PC-3 (cell line): ENCODE data around the gene MESP2.

Experiments used
- CTCF ChIP-seq: fragments of 300-600 bp; sonication (generic); conservative IDR thresholded peaks from 2 replicates; pipeline ENCODE4 v1.5.1; 2017; ENCODE audit warnings: antibody characterized with exemption, low read depth, mild to moderate bottlenecking, low read length
- EZH2phosphoT487 ChIP-seq: fragments of 300-600 bp; sonication (generic); IDR thresholded peaks from 2 replicates; pipeline ENCODE4 v1.6.1; 2018; ENCODE audit warnings: mild to moderate bottlenecking, antibody characterized with exemption, low read length, borderline replicate concordance

GRCh38 chr15:89735773-89736172, 40.4 kb upstream of the MESP2 start:
- TF ChIP-seq CTCF (no peak), EZH2phosphoT487 (no peak)
